Thyroid gland (tissue), 4 donors: ENCODE data around the gene METTL6.

Experiments
- CTCF ChIP-seq, 6 experiments: fragments of 200-600 bp in 3 of 6; fragments of 450-650 bp in 3 of 6; sonication (generic) in 3 of 6; IDR thresholded peaks; one replicate each; pipeline ENCODE4 v1.5.1; 2016 to 2019; ENCODE audit warnings: antibody characterized with exemption in 6 of 6, mild to moderate bottlenecking in 2 of 6, inconsistent platforms in 1 of 6, moderate library complexity in 1 of 6
- POLR2A ChIP-seq, 2 donors: fragments of 450-650 bp; IDR thresholded peaks; one replicate each; pipeline ENCODE4 v1.6.1; 2017; ENCODE audit warnings: antibody characterized with exemption in 2 of 2, mild to moderate bottlenecking in 2 of 2, moderate library complexity in 1 of 2

GRCh38 chr3:15450438-15451215, 23.3 kb upstream of the METTL6 start:
- TF ChIP-seq CTCF (IDR thresholded peaks at IDR 0.05) (no peak), POLR2A (IDR thresholded peaks at IDR 0.05) (no peak)
